Keratinocyte (primary cell): Measurements from ENCODE around the gene CREB3L2. TPM values are rescaled to one million over a fixed set of nuclear protein-coding genes. Genes with fewer than 3 reads are reported as not detected.

Source experiments
- DNase-seq: peaks from one replicate; pipeline ENCODE4 v3.0.0-alpha.2; 2011; ENCODE audit warnings: low read depth, missing footprints, low spot score
- FAIRE-seq: peaks from 2 replicates; lab custom pipeline; 2011; peaks lifted over from hg19 to GRCh38; lab: Jason Lieb, UNC
- H2AFZ ChIP-seq: 2 replicates; pipeline ENCODE4 v1.6.0; 2012; ENCODE audit warnings: low read length, control low read depth, inconsistent platforms; ENCODE audit not compliant: control insufficient read depth
- H3K27ac ChIP-seq: 2 replicates; pipeline ENCODE4 v1.5.1; 2011; ENCODE audit warnings: low read length; ENCODE audit not compliant: control insufficient read depth, insufficient read depth
- H3K27me3 ChIP-seq: 3 replicates; pipeline ENCODE4 v1.6.0; 2011; ENCODE audit warnings: low read length; ENCODE audit not compliant: control insufficient read depth, insufficient read depth; ENCODE audit errors: extremely low read depth
- H3K36me3 ChIP-seq, 2 experiments: 2 replicates in 1 of 2; 3 replicates in 1 of 2; pipeline ENCODE4 v1.5.1; 2011; ENCODE audit warnings: low read length in 2 of 2, mild to moderate bottlenecking in 1 of 2; ENCODE audit not compliant: control insufficient read depth in 2 of 2, insufficient read depth in 2 of 2; ENCODE audit errors: extremely low read depth in 1 of 2
- H3K4me1 ChIP-seq: 3 replicates; pipeline ENCODE4 v1.5.1; 2011; ENCODE audit warnings: low read length; ENCODE audit not compliant: control insufficient read depth, insufficient read depth; ENCODE audit errors: extremely low read depth
- H3K4me2 ChIP-seq: 3 replicates; pipeline ENCODE4 v1.6.0; 2011; ENCODE audit warnings: low read depth, low read length; ENCODE audit not compliant: control insufficient read depth, insufficient read depth; ENCODE audit errors: extremely low read depth
- H3K4me3 ChIP-seq, 3 experiments: fragments of 200-600 bp in 1 of 3; sonication (generic) in 1 of 3; 2 replicates in 2 of 3; 3 replicates in 1 of 3; pipeline ENCODE4 v1.5.1; 2011 to 2016; ENCODE audit warnings: low read length in 3 of 3, mild to moderate bottlenecking in 3 of 3, control low read depth in 2 of 3, inconsistent platforms in 1 of 3, low read depth in 1 of 3, mixed read lengths in 1 of 3, mixed run types in 1 of 3, moderate library complexity in 1 of 3; ENCODE audit not compliant: control insufficient read depth in 2 of 3, insufficient read depth in 2 of 3; ENCODE audit errors: extremely low read depth in 1 of 3
- H3K79me2 ChIP-seq: 2 replicates; pipeline ENCODE4 v1.6.0; 2012; ENCODE audit warnings: low read length; ENCODE audit not compliant: control insufficient read depth, insufficient read depth
- H3K9ac ChIP-seq: 3 replicates; pipeline ENCODE4 v1.6.0; 2011; ENCODE audit warnings: low read length; ENCODE audit not compliant: control insufficient read depth, insufficient read depth; ENCODE audit errors: extremely low read depth
- H3K9me1 ChIP-seq: 3 replicates; pipeline ENCODE4 v1.6.0; 2011; ENCODE audit warnings: low read length; ENCODE audit not compliant: control insufficient read depth, insufficient read depth; ENCODE audit errors: extremely low read depth
- H3K9me3 ChIP-seq: 2 replicates; pipeline ENCODE4 v1.5.1; 2012; ENCODE audit warnings: low read depth, low read length; ENCODE audit not compliant: control insufficient read depth
- H4K20me1 ChIP-seq: 3 replicates; pipeline ENCODE4 v1.6.0; 2011; ENCODE audit warnings: low read length; ENCODE audit not compliant: control insufficient read depth, insufficient read depth; ENCODE audit errors: extremely low read depth
- EZH2 ChIP-seq: IDR thresholded peaks from one replicate; pipeline ENCODE4 v1.6.1; 2012; ENCODE audit warnings: inconsistent platforms, mild to moderate bottlenecking, low read length, moderate library complexity
- dilution Hi-C: fragments of 300-500 bp; cut with MboI; formaldehyde crosslinking; loops from one replicate; pipeline ENCODE4 v1.7.0; 2020; ENCODE audit warnings: low sequenced_read_pairs; ENCODE audit not compliant: extremely low pct_ligation_motif_present
- polyA plus RNA-seq, 5 experiments: library from polyadenylated mRNA; depleted of rRNA in 3 of 5; stranded (reverse) in 3 of 5; stranded (forward) in 1 of 5; unstranded in 1 of 5; fragments of >200 nt; gene quantifications; 1 replicate in 1 of 5; 2 replicates in 3 of 5; 3 replicates in 1 of 5; pipeline versions ENCODE4 v1.2.1 to v1.2.3, GENCODE V29; 2011 to 2012; ENCODE audit warnings: missing spikeins in 2 of 5, low read depth in 1 of 5, low replicate concordance in 1 of 5
- TF ChIP-seq, protein P1 (sequence below), 3 experiments: IDR thresholded peaks in 1 of 3; conservative IDR thresholded peaks in 1 of 3; optimal IDR thresholded peaks in 1 of 3; 2 replicates in 2 of 3; 3 replicates in 1 of 3; pipeline versions ENCODE3 to v1.5.1; 2011; ENCODE audit warnings: low read length in 3 of 3, mild to moderate bottlenecking in 3 of 3, moderate library complexity in 2 of 3, control low read depth in 1 of 3, inconsistent platforms in 1 of 3; ENCODE audit not compliant: insufficient read depth in 2 of 3; ENCODE audit errors: extremely low read depth in 1 of 3

CREB3L2 gene
- polyA plus RNA-seq, 1 donor (not counting 4 experiments of a cell fraction or from before 2014, with no cell fraction given): 12.8 TPM

DNA sequence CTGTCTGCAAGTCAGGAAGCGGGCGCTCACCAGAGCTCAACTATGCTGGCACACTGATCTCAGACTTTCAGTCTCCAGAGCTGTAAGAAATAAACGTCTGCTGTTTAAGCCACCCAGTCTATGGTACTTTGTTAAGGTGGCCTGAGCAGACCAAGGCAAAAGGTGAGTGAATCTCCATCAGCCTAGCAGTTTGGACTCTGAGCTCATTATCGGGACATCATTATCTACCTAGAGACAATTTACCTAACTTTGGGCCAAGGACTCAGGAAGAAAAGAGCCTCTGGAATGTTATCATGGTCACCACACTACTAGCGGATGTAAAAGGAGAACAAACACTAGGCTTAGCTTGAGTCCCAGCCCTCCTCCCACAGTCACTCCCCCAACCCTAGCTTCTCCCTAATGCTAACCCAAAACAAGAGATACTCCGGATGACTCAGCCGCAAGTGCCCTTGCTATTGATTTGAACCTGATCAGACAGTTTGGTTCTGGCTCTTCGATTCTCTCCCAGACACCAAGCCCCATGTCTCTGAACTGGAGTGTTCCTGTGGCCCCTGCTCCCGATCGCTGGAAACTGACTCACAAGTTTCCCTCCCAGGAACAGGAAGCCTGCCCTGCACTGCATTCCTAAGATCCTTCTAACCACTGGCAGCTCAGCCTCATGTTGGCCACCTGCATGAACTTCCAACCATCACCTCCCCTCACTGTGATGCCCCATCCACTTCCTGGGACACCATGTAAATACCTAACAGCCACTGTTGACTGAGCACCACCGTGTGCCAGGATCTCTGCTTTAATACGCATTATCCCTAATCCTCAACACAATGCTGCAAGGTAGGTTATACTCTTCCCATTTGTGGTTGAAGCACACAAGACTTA lies 34.5 kb downstream of the CREB3L2 start:
- dilution Hi-C loops: no loop called here
- H3K79me2 ChIP-seq: peaks cover 34% of the 10 kb centered on the region

DNA sequence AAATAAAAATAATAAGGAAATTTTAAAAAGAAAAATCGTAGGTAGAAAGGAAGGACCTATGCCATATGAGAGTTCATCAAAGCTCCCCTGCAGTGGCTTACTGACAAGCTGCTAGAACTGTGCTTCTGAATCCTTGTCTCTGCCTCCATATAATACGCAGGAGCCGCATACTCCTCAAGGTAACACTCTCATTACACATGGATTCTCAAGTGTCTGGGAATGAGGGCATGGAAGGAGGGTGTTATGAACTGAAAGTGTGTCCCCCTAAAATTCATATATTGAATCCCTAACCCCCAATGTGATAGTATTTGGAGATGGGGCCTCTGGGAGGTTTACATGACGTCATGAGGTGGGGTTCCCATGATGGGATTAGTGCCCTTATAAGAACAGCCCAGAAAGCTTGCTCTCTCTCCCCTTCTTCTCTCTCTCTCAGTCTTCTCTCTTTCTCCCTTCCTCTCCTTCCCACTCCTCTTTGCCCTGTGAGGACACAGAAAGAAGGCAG lies 35.2 kb downstream of the CREB3L2 start:
- Histone ChIP-seq H3K27me3 (no peaks in the 10 kb centered on the region), H3K36me3 (no peaks in the 10 kb centered on the region), H3K79me2 (peaks cover 41% of the 10 kb centered on the region), H3K4me2 (no peak overlapping the region), H3K4me1 (peaks cover 10% of the 10 kb centered on the region), H3K27ac (no peak overlapping the region), H2AFZ (no peak overlapping the region), H3K9ac (no peak overlapping the region), H3K9me1 (no peaks in the 10 kb centered on the region), H4K20me1 (no peaks in the 10 kb centered on the region), H3K9me3 (no peaks in the 10 kb centered on the region), H3K4me3 (no peak overlapping the region)
- dilution Hi-C loops: no loop called here
- no peak for DNase-seq
- no peak for FAIRE-seq
- TF ChIP-seq, protein P1, sequence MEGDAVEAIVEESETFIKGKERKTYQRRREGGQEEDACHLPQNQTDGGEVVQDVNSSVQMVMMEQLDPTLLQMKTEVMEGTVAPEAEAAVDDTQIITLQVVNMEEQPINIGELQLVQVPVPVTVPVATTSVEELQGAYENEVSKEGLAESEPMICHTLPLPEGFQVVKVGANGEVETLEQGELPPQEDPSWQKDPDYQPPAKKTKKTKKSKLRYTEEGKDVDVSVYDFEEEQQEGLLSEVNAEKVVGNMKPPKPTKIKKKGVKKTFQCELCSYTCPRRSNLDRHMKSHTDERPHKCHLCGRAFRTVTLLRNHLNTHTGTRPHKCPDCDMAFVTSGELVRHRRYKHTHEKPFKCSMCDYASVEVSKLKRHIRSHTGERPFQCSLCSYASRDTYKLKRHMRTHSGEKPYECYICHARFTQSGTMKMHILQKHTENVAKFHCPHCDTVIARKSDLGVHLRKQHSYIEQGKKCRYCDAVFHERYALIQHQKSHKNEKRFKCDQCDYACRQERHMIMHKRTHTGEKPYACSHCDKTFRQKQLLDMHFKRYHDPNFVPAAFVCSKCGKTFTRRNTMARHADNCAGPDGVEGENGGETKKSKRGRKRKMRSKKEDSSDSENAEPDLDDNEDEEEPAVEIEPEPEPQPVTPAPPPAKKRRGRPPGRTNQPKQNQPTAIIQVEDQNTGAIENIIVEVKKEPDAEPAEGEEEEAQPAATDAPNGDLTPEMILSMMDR (optimal IDR thresholded peaks at IDR 0.05 in 1 of 3, IDR thresholded peaks at IDR 0.05 in 1 of 3, conservative IDR thresholded peaks at IDR 0.05 in 1 of 3; ENCODE audit: extremely low read depth in 1 of 3, insufficient read depth in 2 of 3, low read length in 3 of 3): no peak
- no peak for TF ChIP-seq EZH2

More for the DNA sequence above, 34.5 kb downstream of the CREB3L2 start:
- TF ChIP-seq EZH2: no peak
- TF ChIP-seq, protein P1 (optimal IDR thresholded peaks at IDR 0.05 in 1 of 3, IDR thresholded peaks at IDR 0.05 in 1 of 3, conservative IDR thresholded peaks at IDR 0.05 in 1 of 3; ENCODE audit: extremely low read depth in 1 of 3, insufficient read depth in 2 of 3, low read length in 3 of 3): no peak
- FAIRE-seq: peak; percentile 51
- Histone ChIP-seq H2AFZ (no peak overlapping the region), H3K36me3 (no peaks in the 10 kb centered on the region), H3K9me1 (no peaks in the 10 kb centered on the region), H3K27me3 (no peaks in the 10 kb centered on the region), H3K4me2 (no peak overlapping the region), H3K4me1 (peaks cover 10% of the 10 kb centered on the region), H3K9me3 (no peaks in the 10 kb centered on the region), H4K20me1 (no peaks in the 10 kb centered on the region), H3K4me3 (no peak overlapping the region), H3K27ac (no peak overlapping the region), H3K9ac (no peak overlapping the region)
- no peak for DNase-seq
